ENCODE measurements around the gene ITGA5. TPM values are rescaled to one million over a fixed set of nuclear protein-coding genes. Genes with fewer than 3 reads are reported as not detected.

ITGA5 gene
- total RNA-seq, 1 donor from 2014 or later, result 95.0 TPM

DNA sequence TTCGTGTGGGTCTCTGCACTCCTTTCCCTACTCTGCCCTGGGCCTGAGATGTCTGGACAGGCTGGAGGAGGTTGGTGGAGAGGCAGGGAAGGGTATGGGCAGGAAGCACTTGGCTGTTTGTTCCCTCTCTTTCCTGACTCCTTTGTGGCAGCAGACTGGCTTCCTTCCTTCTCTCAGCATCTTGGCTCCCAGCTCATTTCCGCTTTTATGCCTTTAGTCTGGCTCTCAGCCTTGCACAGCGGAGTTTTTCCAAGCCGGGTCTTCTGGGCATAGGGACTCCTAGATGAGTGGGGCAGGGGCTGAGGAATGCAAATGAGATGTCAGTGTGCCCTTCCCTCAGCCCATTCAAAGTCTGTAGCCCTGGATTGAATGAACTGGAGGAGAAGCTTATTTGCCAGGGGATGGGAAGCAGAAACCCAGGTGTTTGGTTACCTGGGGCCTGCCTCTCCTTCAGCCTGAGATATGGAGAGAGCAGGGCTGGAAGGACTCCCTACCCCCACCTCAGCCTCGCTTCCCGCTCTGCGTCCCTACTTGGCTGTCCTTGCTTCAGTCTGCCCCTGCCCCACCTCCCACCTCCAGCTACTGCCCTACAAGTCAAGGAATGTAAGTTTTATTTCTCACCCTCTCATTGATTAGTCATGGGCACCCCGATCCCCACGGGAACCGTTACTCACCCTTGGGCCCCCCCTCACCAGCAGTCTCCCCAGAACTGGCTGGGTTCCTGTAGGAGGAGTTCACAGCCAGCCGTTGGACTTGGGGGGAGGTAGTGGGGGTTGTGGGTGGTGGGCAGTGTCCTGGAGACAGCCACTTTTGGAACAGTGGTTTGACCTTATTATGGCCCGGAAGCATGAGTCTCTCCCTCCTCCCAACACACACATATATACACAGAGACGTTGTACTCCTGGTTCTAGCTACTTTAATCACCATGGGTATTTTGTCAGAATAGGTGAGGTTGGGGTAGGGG lies 9.3 kb upstream of the ITGA5 start:
- DNase-seq (ENCODE audit: extremely low spot score in 2 of 2), result no peak
- no peaks in the 10 kb centered on the region for H3K27me3 ChIP-seq
- H3K9me3 ChIP-seq, result no peaks in the 10 kb centered on the region
- H3K4me3 ChIP-seq, result no peak overlapping the region
- peaks cover 69% of the 10 kb centered on the region for H3K4me1 ChIP-seq
- peak overlapping the region; percentile 41 for H3K27ac ChIP-seq
- intact Hi-C loops (cut with DNase I), result no loop called here
- no peaks in the 10 kb centered on the region for H3K36me3 ChIP-seq
- TF ChIP-seq POLR2AphosphoS5 (IDR thresholded peaks at IDR 0.05; ENCODE audit: insufficient read depth in 1 of 2, low read depth in 1 of 2), result peak in 1 of 2 donors; percentile 37
- TF ChIP-seq, protein P1, sequence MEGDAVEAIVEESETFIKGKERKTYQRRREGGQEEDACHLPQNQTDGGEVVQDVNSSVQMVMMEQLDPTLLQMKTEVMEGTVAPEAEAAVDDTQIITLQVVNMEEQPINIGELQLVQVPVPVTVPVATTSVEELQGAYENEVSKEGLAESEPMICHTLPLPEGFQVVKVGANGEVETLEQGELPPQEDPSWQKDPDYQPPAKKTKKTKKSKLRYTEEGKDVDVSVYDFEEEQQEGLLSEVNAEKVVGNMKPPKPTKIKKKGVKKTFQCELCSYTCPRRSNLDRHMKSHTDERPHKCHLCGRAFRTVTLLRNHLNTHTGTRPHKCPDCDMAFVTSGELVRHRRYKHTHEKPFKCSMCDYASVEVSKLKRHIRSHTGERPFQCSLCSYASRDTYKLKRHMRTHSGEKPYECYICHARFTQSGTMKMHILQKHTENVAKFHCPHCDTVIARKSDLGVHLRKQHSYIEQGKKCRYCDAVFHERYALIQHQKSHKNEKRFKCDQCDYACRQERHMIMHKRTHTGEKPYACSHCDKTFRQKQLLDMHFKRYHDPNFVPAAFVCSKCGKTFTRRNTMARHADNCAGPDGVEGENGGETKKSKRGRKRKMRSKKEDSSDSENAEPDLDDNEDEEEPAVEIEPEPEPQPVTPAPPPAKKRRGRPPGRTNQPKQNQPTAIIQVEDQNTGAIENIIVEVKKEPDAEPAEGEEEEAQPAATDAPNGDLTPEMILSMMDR (IDR thresholded peaks at IDR 0.05), result no peak

DNA sequence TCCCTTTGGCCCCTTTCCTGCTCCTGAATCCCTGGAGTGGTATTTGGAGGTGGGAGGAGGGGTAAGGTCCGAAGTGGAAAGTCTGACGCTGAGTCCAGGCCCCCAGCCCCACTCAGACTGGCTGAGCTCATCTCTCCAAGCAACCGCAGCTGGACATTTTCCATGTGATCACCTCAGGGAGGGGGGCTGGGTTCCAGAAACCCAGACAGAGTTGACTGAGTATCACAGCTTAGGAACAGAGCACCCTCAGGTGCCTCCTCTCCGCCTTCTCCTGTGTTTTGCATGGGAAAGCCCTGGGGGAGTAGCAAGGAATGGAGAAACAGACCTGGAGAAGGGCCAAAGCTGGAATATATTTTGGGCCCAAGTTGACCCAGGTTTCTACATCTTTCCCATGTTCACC lies 8.0 kb upstream of the ITGA5 start:
- no peak for TF ChIP-seq POLR2AphosphoS5 (IDR thresholded peaks at IDR 0.05; ENCODE audit: insufficient read depth in 1 of 2, low read depth in 1 of 2)
- no peak for TF ChIP-seq POLR2A (IDR thresholded peaks at IDR 0.05)
- TF ChIP-seq, protein P1 (IDR thresholded peaks at IDR 0.05), result no peak
- Histone ChIP-seq H3K9me3 (no peaks in the 10 kb centered on the region), H3K4me1 (peaks cover 66% of the 10 kb centered on the region), H3K27me3 (no peaks in the 10 kb centered on the region), H3K27ac (peak overlapping the region; percentile 41), H3K4me3 (no peak overlapping the region), H3K36me3 (no peaks in the 10 kb centered on the region)
- no peak for DNase-seq (ENCODE audit: extremely low spot score in 2 of 2)
- intact Hi-C loops (cut with DNase I), result no loop called here

DNA sequence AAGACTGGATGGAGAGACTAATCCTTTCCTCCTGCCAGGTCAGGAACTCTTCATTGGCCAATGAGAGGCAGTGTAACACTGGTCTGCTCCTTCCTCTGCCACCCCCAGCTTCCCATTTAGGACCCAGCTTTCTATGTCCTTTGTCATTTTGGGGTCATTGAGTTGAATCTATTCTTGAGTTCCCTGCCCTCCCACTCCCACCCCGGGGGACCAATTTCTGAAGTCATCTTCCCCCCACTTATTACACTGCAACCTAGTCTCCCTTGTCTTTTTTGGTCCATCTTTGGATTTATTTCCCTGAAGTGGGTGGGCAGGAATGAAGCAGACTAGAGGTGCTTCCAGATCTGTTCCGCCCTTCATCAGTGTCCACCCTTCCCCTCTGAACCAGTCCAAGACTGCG lies 7.6 kb upstream of the ITGA5 start:
- Histone ChIP-seq H3K27me3 (no peaks in the 10 kb centered on the region), H3K36me3 (no peaks in the 10 kb centered on the region), H3K4me1 (peaks cover 66% of the 10 kb centered on the region), H3K27ac (peak overlapping the region; percentile 41), H3K4me3 (no peak overlapping the region), H3K9me3 (no peaks in the 10 kb centered on the region)
- TF ChIP-seq, protein P1 (IDR thresholded peaks at IDR 0.05), result no peak
- TF ChIP-seq POLR2AphosphoS5 (IDR thresholded peaks at IDR 0.05; ENCODE audit: insufficient read depth in 1 of 2, low read depth in 1 of 2) (no peak), POLR2A (IDR thresholded peaks at IDR 0.05) (no peak)
- no peak for DNase-seq (ENCODE audit: extremely low spot score in 2 of 2)
- intact Hi-C loops (cut with DNase I), result no loop called here

DNA sequence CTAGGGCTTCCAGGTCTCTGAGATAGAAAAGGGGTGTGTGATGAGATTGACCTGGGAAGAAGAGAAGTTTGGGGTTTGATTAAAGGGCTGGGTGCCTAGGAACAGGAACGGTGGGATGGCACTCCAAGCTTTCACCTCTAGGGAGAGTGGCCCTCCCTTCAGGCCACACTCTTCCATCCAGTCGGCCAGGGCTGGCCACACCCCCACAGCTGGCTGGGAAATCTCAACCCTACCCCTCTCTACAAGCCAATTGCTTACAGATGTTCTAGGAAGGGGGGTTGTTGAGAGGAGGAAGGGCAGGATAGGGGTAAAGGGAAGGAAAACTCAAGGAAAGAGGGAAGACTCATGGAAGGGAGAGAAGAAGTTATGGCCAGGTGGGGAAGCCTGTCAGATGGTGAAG lies 6.6 kb upstream of the ITGA5 start:
- Histone ChIP-seq H3K9me3 (no peaks in the 10 kb centered on the region), H3K36me3 (no peaks in the 10 kb centered on the region), H3K4me3 (no peak overlapping the region), H3K27me3 (no peaks in the 10 kb centered on the region), H3K27ac (no peak overlapping the region), H3K4me1 (peaks cover 75% of the 10 kb centered on the region)
- no peak for DNase-seq (ENCODE audit: extremely low spot score in 2 of 2)
- intact Hi-C loops (cut with DNase I), result no loop called here
- TF ChIP-seq POLR2AphosphoS5 (IDR thresholded peaks at IDR 0.05; ENCODE audit: insufficient read depth in 1 of 2, low read depth in 1 of 2) (no peak), POLR2A (IDR thresholded peaks at IDR 0.05) (no peak)
- TF ChIP-seq, protein P1 (IDR thresholded peaks at IDR 0.05), result no peak

DNA sequence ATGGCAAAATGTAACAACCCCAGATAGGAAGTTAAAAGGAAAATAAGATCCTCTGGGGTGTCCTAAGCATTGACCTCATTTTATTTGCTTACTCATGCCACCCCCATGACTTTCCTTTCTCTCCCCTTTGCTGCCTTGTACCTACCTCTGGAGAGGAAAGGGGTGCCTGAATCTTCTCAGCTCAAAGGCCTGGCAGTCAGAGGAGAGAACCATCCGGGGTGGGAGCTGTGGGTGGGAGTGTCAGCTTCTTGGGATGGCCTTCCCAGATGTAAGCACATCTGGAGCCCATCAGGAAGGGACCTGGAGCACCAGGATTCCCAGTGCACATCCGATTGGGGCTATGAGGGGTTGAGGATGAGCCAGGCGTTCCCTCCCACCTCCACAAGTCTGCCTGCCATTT lies 5.2 kb upstream of the ITGA5 start:
- Histone ChIP-seq H3K4me1 (peaks cover 81% of the 10 kb centered on the region), H3K36me3 (no peaks in the 10 kb centered on the region), H3K27ac (no peak overlapping the region), H3K9me3 (no peaks in the 10 kb centered on the region), H3K27me3 (no peaks in the 10 kb centered on the region), H3K4me3 (no peak overlapping the region)
- DNase-seq (ENCODE audit: extremely low spot score in 2 of 2), result no peak
- intact Hi-C loops (cut with DNase I), result no loop called here
- TF ChIP-seq POLR2A (IDR thresholded peaks at IDR 0.05) (no peak), POLR2AphosphoS5 (IDR thresholded peaks at IDR 0.05; ENCODE audit: insufficient read depth in 1 of 2, low read depth in 1 of 2) (no peak)
